Hindlimb muscle (tissue), 1 donor: ENCODE results near the gene FBN2. TPM values are rescaled to one million over a fixed set of nuclear protein-coding genes. Genes with fewer than 3 reads are reported as not detected.

ENCODE experiments used
- DNase-seq: peaks from one replicate; pipeline ENCODE4 v3.0.0-alpha.2; 2013
- polyA plus RNA-seq: library from polyadenylated mRNA; unstranded; fragments of 120-200 nt; gene quantifications from one replicate; pipeline ENCODE4 v1.2.1, GENCODE V29; 2013; ENCODE audit not compliant: insufficient read length

The FBN2 gene
- polyA plus RNA-seq, 1 donor: 37.9 TPM

GRCh38 chr5:128252196-128252595 is 285.8 kb downstream of the FBN2 start:
- no peak for DNase-seq

- DNase-seq: no peak
Measured at GRCh38 chr5:128245974-128246373, 292.1 kb downstream of the FBN2 start.

GRCh38 chr5:128243958-128244582 is 294.0 kb downstream of the FBN2 start:
- DNase-seq: no peak

- DNase-seq: no peak
Measured at GRCh38 chr5:128241051-128241695, 296.9 kb downstream of the FBN2 start.

GRCh38 chr5:128237546-128237945 is 300.5 kb downstream of the FBN2 start:
- DNase-seq: peak; percentile 76

- DNase-seq: no peak
Measured at GRCh38 chr5:128237000-128237399, 301.0 kb downstream of the FBN2 start.

- DNase-seq: no peak
Measured at GRCh38 chr5:128236334-128236733, 301.7 kb downstream of the FBN2 start.

GRCh38 chr5:128234928-128235641 is 303.0 kb downstream of the FBN2 start:
- no peak for DNase-seq

- peak; percentile 73 for DNase-seq
Measured at GRCh38 chr5:128228521-128228920, 309.5 kb downstream of the FBN2 start.

GRCh38 chr5:128228008-128228407 is 310.0 kb downstream of the FBN2 start:
- DNase-seq: peak; percentile 62

- no peak for DNase-seq
Measured at GRCh38 chr5:128225245-128226030, 312.6 kb downstream of the FBN2 start.

GRCh38 chr5:128224336-128224735 is 313.7 kb downstream of the FBN2 start:
- DNase-seq: no peak

GRCh38 chr5:128220841-128221240 is 317.2 kb downstream of the FBN2 start:
- no peak for DNase-seq

- DNase-seq: no peak
Measured at GRCh38 chr5:128216860-128217531, 321.0 kb downstream of the FBN2 start.

GRCh38 chr5:128216285-128216684 is 321.8 kb downstream of the FBN2 start:
- DNase-seq: no peak

GRCh38 chr5:128213833-128214232 is 324.2 kb downstream of the FBN2 start:
- DNase-seq: no peak

GRCh38 chr5:128213340-128213739 is 324.7 kb downstream of the FBN2 start:
- peak; percentile 79 for DNase-seq

- DNase-seq: no peak
Measured at GRCh38 chr5:128212191-128212806, 325.7 kb downstream of the FBN2 start.

GRCh38 chr5:128208436-128208835 is 329.6 kb downstream of the FBN2 start:
- no peak for DNase-seq
